Cerebellar nuclear complex (tissue), 1 donor: ENCODE data around the gene SNRNP70.
A peak's percentile ranks its signal among the peaks of the same experiment; 100 is the strongest.
"Not testable (repeated sequence)": the region's sequence is repeated elsewhere in the genome, so short reads cannot be mapped to it uniquely, and the experiment has no call there.

ENCODE experiments used
- DNase-seq, 2 experiments: peaks; one replicate each; lab custom pipeline; 2025; lab: John Stamatoyannopoulos, UW

SNRNP70 gene, protein sequence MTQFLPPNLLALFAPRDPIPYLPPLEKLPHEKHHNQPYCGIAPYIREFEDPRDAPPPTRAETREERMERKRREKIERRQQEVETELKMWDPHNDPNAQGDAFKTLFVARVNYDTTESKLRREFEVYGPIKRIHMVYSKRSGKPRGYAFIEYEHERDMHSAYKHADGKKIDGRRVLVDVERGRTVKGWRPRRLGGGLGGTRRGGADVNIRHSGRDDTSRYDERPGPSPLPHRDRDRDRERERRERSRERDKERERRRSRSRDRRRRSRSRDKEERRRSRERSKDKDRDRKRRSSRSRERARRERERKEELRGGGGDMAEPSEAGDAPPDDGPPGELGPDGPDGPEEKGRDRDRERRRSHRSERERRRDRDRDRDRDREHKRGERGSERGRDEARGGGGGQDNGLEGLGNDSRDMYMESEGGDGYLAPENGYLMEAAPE

DNA sequence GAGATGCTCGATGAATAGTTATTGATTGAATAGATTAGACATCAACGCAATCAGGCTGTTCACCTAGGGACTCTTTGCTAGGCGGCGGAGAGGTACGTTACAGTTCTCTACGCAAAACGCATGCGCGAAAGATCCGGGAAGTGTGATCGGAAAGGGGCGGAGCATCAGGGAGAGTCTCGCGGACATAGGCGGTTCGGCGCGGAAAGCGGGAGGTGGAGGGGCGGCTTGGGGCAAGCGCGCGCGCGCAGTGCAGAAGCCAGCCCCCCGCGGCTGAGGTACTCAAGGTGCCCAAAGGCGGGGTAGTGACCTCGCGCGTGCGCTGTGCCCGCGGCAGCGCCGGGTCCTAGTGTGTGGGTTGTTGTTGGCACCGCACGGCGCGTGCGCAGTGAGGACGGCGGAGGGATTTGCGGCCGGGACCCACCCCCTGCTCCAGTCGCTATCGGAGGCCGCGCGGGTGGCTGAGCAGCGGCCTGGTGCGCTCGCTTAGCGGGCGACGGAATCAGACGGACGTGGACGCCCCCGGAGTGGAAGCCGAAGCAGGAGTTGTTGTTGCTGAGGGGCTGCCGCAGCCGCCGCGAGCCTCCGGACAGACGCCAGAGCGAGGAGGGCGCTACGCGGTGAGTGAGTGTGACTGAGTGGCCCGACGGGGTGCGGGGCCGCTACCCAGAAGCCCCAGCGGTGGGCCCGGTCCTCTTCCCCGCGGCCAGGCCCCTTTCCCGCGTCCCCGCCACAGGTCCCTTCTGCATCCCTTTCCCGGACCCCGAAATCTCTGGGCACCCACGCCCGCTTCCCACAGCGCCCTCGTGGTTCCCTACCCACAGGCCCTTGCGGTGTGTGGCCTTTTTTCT, at the start of gene SNRNP70:
SNRNP70 (plus strand) TSS at position 432 of the 848 bp plus-strand sequence. CDS start 964 bp downstream, outside the sequence.
- DNase-seq = peak; percentile 62 to 93

DNA sequence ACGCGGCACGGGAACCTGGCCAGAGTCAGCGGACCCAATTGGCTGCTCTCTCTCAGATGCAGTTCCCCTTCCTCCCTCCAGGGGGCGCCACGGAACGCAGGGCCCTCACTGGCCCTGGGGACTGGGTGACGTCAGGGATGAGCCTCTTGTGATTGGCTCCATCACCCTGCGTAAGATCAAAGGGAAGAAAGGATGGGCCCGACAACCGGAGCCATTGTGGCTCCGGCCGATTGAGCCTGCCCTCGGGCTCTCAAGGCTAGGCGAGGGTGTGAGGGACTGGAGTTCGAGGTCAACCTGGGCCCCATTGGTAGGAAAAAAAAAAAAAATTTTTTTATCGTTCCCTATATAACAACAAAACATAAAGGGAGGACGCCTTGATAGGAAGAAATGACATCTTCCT, 48.4 kb upstream of the SNRNP70 start, which contains the start of gene CGB1:
CGB1 (minus strand) TSS at position 81 of the 400 bp plus-strand sequence. CDS start 184 bp downstream, outside the sequence.
- not testable (repeated sequence) for DNase-seq

DNA sequence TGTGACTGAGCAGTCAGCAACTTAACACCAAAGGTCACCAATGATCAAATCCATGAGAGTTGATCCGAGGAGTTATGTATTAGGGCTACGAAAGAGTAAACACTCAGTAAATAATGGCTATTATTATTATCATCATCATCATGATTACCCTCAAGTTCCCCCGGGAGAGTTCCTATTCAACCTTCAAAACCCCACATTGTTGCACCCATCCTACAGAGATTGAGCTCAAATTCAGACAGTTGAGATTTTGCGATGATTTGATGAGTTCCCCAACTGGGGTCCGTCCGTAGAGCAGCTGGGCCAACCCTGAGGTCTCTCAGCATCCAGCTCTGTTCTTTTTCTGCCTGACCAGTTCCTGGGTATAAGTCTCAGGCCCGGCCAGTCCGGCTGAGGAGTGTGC, 47.1 kb upstream of the SNRNP70 start:
- not testable (repeated sequence) for DNase-seq

DNA sequence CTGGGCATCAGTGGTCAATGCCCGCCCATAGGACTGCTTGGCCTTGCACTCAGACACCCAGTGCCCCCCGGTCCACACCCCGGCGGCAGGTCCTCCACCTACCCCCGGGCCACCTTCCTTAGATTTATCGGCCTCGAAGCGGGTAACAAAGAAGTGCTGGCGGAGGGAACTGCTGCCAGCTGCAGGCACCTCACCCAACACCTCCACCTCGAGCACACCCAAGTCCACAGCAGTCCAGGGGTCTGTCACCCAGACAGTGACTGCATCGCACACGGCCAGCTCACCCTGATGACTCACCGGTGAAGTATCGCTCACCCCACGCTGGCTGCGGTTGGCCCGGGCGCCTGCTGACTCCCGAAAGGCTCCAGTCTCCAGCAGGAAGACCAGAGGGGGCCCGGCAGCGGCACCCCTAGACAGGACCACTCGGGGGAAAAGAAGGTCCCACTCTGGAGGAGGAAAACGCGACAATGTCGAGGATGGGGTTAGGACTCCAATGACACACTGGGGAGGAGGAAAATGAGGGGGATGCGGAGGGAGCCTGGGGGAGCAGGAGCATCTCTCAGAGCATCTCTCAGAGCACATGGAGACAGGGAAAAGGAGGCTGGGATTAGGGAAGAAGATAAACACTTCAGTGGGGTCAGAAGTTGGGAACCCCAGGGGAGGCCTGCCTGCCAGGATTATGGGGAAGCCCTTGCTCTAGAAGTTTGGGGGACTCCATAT, 46.5 kb upstream of the SNRNP70 start:
- DNase-seq = not testable (repeated sequence)

DNA sequence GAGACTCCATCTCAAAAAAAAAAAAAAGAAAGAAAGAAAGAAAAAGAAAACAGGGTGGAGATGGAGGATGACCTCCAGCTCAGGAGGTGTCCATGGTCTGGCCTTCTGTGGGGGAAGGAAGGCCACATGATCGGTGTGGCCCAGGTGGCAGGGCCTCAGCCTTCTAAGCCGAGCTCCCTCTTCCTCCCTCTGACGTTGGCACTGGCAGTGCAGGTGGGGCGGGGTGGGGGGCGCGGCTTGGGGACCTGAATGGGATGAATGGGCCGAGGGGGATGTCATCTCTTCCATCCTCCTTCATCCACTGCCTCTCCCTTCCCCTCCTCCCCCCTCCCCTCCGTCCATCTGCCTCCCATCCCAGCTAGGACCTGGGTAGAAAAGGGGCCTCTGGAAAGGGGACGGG, 45.5 kb upstream of the SNRNP70 start:
- DNase-seq = not testable (repeated sequence)

DNA sequence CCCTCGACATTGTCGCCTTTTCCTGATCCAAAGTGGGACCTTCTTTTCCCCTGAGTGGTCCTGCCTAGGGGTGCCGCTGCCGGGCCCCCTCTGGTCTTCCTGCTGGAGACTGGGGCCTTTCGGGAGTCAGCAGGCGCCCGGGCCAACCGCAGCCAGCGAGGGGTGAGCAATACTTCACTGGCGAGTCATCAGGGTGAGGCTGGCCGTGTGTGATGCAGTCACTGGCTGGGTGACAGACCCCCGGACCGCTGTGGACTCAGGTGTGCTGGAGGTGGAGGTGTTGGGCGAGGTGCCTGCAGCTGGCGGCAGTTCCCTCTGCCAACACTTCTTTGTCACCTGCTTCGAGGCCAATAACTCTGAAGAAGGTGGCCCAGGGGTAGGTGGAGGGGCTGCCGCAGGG, 43.1 kb upstream of the SNRNP70 start:
- no peak for DNase-seq

DNA sequence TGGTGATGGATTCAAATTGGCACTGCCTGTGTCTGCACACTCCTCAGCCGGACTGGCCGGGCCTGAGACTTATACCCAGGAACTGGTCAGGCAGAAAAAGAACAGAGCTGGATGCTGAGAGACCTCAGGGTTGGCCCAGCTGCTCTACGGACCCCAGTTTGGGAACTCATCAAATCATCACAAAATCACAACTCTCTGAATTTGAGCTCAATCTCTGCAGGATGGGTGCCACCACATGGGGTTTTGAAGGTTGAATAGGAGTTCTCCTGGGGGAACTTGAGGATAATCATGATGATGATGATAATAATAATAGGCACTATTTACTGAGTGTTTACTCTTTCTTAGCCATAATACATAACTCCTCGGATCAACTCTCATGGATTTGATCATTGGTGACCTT, 42.6 kb upstream of the SNRNP70 start:
- not testable (repeated sequence) for DNase-seq

DNA sequence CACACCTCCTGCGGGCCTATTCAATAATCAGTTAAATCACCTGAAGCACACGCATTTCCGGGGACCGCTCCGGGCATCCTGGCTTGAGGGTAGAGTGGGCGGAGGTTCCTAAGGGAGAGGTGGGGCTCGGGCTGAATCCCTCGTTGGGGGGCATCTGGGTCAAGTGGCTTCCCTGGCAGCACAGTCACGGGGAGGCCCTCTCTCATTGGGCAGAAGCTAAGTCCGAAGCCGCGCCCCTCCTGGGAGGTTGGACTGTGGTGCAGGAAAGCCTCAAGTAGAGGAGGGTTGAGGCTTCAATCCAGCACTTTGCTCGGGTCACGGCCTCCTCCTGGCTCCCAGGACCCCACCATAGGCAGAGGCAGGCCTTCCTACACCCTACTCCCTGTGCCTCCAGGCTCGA, 41.7 kb upstream of the SNRNP70 start, which contains the start of gene CGB5:
CGB5 (plus strand) TSS at position 301 of the 400 bp plus-strand sequence. CDS start 362 bp downstream, outside the sequence.
- DNase-seq = not testable (repeated sequence)

DNA sequence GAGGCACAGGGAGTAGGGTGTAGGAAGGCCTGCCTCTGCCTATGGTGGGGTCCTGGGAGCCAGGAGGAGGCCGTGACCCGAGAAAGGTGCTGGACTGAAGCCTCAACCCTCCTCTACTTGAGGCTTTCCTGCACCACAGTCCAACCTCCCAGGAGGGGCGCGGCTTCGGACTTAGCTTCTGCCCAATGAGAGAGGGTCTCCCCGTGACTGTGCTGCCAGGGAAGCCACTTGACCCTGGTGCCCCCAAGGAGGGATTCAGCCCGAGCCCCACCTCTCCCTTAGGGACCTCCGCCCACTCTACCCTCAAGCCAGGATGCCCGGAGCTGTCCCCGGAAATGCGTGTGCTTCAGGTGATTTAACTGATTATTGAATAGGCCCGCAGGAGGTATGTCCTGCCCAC, 36.2 kb upstream of the SNRNP70 start, which contains the start of gene CGB8:
CGB8 (minus strand) TSS at position 101 of the 400 bp plus-strand sequence. CDS start 372 bp downstream, outside the sequence.
- not testable (repeated sequence) for DNase-seq

DNA sequence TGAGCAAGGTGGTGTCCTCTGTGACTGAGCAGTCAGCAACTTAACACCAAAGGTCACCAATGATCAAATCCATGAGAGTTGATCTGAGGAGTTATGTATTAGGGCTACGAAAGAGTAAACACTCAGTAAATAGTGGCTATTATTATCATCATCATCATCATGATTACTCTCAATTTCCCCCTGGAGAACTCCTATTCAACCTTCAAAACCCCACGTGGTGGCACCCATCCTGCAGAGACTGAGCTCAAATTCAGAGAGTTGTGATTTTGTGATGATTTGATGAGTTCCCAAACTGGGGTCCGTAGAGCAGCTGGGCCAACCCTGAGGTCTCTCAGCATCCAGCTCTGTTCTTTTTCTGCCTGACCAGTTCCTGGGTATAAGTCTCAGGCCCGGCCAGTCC, 35.4 kb upstream of the SNRNP70 start:
- DNase-seq = not testable (repeated sequence)

DNA sequence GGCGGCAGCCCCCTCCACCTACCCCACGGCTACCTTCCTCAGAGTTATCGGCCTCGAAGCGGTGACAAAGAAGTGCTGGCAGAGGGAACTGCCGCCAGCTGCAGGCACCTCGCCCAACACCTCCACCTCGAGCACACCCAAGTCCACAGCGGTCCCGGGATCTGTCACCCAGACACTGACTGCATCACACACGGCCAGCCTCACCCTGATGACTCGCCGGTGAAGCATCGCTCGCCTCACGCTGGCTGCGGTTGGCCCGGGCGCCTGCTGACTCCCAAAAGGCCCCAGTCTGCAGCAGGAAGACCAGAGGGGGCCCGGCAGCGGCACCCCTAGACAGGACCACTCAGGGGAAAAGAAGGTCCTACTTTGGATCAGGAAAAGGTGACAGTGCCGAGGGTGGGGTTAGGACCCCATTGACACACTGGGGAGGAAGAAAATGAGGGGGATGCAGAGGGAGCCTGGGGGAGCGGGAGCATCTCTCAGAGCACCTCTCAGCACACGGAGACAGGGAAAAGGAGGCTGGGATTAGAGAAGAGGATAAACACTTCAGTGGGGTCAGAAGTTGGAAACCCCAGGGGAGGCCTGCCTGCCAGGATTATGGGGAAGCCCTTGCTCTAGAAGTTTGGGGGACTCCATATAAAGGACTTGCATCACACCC, 34.7 kb upstream of the SNRNP70 start:
- not testable (repeated sequence) for DNase-seq

DNA sequence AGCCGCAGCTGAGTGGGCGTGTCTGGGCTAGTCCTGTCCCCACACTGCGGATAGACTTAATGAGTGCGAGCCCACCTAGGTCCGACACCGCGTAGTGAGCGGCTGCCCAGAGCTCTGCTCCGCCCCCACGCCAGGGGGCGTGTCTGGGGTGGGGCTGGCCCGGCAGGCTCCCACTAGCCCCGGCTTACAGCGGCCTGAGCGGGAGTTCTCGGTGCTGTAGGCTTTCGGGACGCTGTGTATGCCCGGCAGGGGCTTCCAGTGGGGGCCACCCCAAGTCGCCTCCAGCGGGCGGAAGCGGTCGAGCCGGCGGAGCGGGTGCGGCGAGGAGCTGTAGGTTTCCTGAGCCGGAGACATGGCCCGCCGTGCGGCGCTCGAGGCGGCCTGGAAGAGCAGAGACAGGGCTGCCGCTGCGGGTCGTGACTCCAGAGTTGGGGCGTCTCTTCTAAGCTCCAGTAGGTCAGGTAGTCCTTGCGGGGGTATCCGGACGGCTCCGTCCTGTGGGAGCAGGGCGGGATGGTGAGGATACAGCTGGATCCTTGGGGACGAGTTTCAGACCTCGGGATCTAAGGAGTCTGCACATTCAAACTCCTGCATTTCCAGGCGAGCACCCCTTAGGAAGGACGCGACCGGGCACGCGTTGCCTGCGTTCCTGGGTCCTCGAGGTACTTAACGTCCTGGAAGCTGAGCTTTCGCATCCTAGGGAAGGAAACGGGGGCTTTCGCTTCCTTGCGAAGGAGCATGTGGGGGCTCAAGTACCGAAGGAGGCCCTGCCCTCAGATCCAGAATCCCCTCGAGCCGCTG, 28.9 kb upstream of the SNRNP70 start:
- DNase-seq = no peak

DNA sequence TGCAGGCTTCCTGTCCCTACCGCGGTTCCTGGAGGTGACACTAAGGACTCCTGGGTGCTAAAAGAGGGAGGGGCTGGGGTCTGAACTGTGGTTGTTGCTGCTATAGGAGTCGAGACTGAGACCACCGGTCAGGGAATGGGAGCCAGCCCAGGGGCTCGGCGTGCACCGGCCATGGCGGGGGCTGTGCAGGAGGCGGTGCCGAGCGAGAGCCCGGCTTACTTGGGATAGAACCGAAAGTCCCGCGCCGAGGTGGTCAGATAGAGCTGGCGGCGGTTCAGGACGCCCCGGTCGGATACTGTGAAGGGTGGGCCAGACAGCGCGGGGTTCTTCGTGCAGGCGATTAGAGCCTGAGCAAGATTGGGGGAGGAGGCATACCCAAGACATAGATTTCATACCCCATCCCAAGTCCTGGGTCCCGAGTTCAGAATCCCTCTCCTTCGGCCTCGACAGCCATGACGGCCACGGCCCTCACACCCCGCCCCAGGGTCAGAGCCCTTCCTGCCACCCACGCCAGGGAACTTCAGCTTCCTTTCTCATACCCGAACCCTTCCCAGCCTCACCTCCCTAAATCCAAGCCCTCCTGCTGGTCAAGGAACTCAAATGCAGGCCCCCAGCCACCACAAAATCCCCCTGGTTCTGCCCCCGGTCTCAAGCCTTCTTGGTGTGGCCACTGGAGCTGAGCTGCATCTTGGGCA, 28.2 kb upstream of the SNRNP70 start:
- DNase-seq = not testable (repeated sequence)

DNA sequence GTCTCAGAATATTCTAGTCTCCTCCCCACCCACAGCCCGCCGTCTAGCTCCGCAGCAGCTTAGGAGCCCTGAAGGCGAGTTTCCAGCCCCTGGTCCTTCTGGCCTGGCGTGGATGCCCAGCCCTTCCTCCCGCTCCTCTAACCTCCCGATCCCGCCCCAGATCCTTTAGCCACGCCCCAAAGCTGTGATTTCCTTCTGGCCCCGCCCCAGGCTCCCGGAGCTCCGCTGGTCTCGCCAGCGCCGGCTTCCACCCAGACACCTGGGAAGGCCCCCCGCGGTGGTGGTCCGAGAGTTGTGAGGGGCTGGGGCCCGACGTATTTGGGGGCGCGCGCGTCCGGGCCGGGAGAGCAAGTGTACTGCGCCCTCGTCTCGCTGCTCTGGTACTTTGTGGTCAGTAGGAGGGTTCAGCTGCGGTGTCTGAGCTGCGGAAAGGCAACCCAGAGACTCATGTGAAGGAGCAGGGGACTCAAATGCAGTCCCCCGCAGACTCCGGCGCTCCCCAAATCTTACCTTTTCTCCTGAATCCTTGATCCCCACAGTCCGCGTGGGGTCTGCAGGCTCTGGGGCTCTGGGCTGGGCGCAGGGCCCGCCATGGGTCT, 27.5 kb upstream of the SNRNP70 start, which contains the start of gene CGB7:
CGB7 (minus strand) TSS at position 114 of the 599 bp plus-strand sequence. CDS start 2,374 bp downstream, outside the sequence.
- DNase-seq = no peak

DNA sequence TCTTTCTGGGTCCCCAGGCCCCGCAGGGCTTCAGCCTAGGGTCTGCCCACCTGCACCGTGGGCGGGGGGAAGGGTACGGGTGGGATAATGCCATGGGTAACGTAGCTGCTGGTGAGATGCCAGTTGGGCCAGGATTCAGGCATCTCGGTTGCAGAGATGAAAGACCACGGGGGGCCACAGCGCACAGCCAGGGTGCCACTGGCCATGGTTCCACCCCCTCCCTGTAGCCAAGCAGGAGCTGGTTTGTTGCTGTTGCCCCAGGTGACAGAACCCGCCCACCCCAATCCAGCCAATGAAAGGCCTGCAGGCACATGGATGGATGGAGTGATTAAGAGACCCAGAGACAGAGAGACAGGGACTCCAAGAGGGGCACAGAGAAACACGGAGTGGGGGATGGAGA, 26.7 kb upstream of the SNRNP70 start:
- DNase-seq = no peak

DNA sequence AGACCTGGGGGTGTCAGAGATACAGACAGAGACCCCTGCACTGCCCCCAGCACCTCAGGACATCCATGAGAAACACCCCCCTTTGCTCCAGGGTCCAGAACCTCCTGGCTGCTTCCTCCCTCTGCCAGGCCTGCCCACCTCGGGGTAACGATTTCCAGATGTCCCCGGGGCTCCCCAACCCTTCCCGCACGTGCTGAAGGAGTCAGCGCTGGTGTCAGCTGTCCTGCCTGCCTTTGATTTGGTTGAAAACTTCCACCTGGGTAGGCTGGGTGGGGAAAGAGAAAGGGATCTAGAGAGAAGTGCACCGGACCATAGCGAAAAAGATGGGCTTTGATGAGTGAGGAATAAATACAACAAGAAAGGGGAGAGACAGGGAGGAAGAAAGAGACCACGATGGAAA, 26.2 kb upstream of the SNRNP70 start:
- no peak for DNase-seq

DNA sequence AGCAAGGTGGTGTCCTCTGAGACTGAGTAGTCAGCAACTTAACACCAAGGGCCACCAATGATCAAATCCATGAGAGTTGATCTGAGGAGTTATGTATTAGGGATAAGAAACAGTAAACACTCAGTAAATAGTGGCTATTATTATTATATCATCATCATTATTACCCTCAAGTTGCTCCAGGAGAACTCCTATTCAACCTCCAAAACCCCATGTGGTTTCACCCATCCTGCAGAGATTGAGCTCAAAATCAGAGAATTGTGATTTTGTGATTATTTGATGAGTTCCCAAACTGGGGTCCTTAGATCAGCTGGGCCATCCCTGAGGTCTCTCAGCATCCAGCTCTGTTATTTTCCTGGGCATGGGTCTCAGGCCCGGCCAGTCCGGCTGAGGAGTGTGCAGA, 24.3 kb upstream of the SNRNP70 start:
- DNase-seq = no peak

DNA sequence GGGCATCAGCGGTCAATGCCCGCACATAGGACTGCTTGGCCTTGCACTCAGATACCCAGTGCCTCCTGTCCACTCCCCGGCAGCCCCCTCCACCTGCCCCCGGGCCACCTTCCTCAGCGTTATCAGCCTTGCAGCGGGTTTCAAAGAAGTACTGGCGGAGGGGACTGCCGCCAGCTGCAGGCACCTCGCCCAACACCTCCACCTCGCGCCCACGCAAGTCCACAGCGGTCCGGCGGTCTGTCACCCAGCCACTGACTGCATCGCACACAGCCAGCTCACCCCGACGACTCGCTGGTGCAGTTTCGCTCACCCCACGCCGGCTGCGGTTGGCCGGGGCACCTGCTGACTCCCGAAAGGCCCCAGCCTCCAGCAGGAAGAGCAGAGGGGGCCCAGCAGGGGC, 23.8 kb upstream of the SNRNP70 start:
- no peak for DNase-seq

DNA sequence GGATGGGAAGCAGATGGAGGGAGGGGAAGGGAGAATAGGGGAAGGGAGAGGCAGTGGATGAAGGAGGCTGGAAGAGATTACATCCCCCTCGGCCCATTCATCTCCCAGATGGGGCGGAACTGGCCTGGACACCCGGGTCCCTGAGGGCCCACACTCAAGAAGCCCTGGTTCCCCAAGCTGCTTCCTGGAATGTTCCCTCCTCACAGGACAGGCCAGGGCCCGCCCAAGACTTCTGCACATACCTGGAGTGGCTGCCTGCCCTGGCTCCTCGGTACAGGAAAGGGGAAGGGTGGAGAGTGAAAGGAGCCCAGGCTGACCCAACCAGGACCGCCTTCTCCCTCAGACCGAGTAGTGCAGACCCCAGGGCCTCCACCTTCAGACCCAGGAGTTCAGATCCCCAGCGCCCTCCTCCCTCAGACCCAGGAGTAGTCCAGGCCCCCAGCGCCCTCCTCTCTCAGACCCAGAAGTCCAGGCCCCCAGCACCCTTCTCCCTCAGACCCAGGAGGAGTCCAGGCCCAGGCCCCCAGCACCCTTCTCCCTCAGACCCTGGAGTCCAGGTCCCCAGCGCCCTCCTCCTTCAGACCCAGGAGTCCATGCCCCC, 21.1 kb upstream of the SNRNP70 start:
- DNase-seq = no peak
